ENCODE data around the gene ACTG1.

ACTG1 gene

DNA sequence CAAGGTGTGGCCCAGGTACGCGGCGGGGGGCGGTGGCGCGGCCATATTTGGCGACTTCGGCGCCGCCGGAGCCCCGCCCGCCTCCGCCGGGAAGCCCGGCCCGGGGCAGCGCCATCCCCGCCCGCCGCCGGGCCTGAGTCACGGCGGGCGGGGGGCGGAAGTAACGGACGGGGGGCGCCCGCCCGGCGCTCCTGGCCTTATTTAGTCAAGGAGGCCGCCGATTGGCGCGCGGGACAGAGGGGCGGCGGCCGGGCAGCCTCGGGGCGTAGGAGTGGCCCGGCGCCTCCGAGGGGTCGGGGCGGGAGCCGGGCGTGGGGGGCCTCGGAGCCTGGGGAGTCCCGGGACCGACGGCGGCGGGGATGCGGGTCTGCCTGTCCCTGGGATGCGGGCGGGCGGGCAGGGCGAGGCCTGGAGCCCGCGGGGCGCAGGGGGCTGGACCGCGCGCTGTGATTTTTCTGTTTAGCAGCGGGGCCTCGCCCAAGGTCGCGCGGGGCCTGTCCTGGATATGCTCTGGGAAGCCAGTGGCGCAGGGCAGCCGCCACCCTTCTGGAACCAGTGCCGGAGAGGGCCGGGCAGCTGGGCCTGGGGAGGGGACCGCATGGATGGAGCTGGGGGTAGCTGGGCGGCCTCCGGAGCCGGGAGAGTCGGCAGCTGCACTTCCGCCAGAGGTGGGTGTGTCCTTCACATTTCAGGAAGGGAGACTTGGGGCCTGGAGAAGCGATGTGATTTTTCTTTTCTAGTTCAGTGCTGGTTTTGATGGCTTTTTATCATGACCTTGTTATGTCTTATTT, 2.3 kb upstream of the ACTG1 start:
- no peak overlapping the region for H3K4me3 ChIP-seq (ENCODE audit: low read depth, low read length)
- TF ChIP-seq, protein P1, sequence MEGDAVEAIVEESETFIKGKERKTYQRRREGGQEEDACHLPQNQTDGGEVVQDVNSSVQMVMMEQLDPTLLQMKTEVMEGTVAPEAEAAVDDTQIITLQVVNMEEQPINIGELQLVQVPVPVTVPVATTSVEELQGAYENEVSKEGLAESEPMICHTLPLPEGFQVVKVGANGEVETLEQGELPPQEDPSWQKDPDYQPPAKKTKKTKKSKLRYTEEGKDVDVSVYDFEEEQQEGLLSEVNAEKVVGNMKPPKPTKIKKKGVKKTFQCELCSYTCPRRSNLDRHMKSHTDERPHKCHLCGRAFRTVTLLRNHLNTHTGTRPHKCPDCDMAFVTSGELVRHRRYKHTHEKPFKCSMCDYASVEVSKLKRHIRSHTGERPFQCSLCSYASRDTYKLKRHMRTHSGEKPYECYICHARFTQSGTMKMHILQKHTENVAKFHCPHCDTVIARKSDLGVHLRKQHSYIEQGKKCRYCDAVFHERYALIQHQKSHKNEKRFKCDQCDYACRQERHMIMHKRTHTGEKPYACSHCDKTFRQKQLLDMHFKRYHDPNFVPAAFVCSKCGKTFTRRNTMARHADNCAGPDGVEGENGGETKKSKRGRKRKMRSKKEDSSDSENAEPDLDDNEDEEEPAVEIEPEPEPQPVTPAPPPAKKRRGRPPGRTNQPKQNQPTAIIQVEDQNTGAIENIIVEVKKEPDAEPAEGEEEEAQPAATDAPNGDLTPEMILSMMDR (IDR thresholded peaks at IDR 0.05; ENCODE audit: control insufficient read depth, extremely low read depth, insufficient read depth): no peak
- no peak for DNase-seq (ENCODE audit: low read depth)

DNA sequence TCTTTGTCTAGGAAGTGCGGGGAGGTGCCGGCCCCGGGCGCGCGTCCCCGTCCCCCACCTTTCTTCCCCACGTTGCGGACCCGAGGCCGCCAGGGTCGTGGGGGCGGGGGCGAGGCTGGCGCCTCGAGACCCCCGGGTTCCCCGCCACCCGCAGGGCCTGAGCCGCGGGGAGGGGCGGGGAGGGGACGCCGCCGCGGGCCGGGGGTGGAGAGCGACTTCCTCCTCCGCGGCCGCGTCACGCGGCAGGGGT, 1.8 kb upstream of the ACTG1 start:
- DNase-seq (ENCODE audit: low read depth): no peak
- TF ChIP-seq, protein P1 (IDR thresholded peaks at IDR 0.05; ENCODE audit: control insufficient read depth, extremely low read depth, insufficient read depth): no peak
- no peak overlapping the region for H3K4me3 ChIP-seq (ENCODE audit: low read depth, low read length)

DNA sequence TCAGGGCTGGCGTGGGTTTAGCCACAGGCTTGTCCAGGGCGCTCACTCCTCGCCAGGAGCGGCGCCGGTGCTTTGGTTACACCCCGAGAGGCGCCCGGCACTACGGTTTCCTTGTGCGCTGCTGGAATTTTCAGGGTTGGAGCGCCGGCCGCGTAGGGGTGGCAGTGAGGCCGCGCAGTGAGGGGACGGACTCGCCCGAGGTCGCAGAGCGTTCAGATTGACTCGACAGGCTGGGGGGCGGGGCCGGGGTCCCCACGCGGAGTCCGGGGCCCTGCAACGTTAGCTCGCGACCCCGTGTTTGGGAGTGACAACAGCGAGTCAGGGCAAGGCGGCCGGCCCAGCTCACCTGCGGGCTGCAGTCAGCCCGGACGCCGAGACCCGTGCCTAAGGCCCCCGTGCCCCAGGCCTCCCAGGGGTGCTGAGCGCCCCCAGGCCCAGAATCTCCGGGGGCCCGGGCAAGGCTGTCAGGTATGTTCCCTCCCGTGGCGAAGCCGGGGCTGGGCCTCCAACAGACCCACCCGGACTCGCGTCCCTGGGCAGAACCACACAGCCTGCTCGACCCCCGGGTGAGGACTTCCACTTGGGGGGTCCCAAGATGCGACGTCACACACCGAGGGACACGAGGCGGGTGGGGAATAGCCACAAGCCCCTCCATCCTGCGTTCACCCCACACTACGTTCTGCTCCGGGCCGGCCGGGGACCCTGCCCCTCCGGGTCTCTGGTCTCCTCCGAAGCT, 1.3 kb upstream of the ACTG1 start:
- no peak overlapping the region for H3K4me3 ChIP-seq (ENCODE audit: low read depth, low read length)
- TF ChIP-seq, protein P1 (IDR thresholded peaks at IDR 0.05; ENCODE audit: control insufficient read depth, extremely low read depth, insufficient read depth): no peak
- no peak for DNase-seq (ENCODE audit: low read depth)

DNA sequence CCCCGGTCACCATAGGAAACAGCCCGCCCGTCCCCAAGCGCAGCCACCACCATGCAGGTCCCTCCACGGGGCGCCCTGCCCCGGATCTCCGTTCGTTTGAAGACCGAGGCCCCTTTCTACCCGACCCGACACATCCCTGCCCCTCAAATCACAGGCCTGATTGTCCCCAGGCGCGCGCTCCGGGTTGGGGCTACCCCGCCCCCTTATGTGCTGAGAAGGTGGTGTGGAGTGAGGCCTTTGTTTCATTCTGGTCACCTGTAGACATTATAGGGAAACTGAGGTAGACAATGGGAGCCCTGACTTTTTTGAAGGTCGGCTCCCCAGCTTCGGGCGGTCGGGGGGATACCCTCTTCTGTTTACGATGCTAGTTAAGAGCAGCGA, 763 bp upstream of the ACTG1 start:
- TF ChIP-seq, protein P1 (IDR thresholded peaks at IDR 0.05; ENCODE audit: control insufficient read depth, extremely low read depth, insufficient read depth): no peak
- DNase-seq (ENCODE audit: low read depth): no peak
- H3K4me3 ChIP-seq (ENCODE audit: low read depth, low read length): peak overlapping the region; percentile 95

DNA sequence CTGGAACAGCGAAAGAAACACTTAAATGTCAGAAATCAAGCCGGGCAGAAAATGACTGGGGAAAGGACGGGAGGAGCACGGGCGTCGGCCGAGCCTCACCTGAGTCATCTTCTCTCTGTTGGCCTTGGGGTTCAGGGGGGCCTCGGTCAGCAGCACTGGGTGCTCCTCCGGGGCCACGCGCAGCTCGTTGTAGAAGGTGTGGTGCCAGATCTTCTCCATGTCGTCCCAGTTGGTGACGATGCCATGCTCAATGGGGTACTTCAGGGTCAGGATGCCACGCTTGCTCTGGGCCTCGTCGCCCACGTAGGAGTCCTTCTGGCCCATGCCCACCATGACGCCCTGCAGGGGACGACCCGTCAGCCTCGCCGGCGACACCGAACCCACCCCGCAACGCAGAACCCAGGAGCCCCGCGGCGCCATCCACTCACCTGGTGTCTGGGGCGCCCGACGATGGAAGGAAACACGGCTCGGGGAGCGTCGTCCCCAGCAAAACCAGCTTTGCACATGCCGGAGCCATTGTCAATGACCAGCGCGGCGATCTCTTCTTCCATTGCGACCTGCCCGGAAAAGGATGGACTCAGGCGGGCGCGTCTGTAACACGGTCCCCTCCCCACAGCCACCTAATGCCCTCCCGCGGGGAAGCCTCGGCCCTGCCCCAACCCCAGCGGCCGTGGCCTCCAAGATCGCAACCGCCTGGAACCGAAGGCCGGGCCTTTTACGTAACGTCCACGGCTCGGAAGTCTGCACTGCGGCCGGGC, 616 bp downstream of the ACTG1 start:
- no peak for DNase-seq (ENCODE audit: low read depth)
- TF ChIP-seq, protein P1 (IDR thresholded peaks at IDR 0.05; ENCODE audit: control insufficient read depth, extremely low read depth, insufficient read depth): no peak
- peak overlapping the region; percentile 95 for H3K4me3 ChIP-seq (ENCODE audit: low read depth, low read length)

DNA sequence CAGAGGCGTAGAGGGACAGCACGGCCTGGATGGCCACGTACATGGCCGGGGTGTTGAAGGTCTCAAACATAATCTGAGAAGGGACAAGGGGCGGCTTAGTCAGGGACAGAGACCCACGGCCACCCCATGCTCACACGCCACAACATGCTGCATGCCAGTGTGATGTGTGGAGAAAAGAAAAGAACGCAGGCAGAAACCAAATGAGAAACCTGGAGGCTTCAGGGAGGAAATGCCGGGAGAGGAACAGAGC, 1.1 kb downstream of the ACTG1 start:
- peak overlapping the region; percentile 95 for H3K4me3 ChIP-seq (ENCODE audit: low read depth, low read length)
- TF ChIP-seq, protein P1 (IDR thresholded peaks at IDR 0.05; ENCODE audit: control insufficient read depth, extremely low read depth, insufficient read depth): no peak
- DNase-seq (ENCODE audit: low read depth): no peak
